ENCODE data around the gene FNDC1.

GRCh38 chr6:159249752-159250151 lies 80.6 kb downstream of the FNDC1 start:
- TF ChIP-seq CTCF (IDR thresholded peaks at IDR 0.05) (no peak), POLR2A (IDR thresholded peaks at IDR 0.05) (no peak)
